Muscle of leg (tissue), 11 donors: ENCODE results near the gene ATAD3C. TPM values are rescaled to one million over a fixed set of nuclear protein-coding genes. Genes with fewer than 3 reads are reported as not detected.

ENCODE experiments used
- DNase-seq: peaks from one replicate; pipeline ENCODE4 v3.0.0; 2013
- H3K27ac ChIP-seq: one replicate; pipeline ENCODE4 v1.5.1; 2013; ENCODE audit warnings: mild to moderate bottlenecking, low read length, control low read depth
- H3K27me3 ChIP-seq: one replicate; pipeline ENCODE4 v1.6.1; 2013; ENCODE audit warnings: low read length; ENCODE audit not compliant: control insufficient read depth, insufficient read depth
- H3K36me3 ChIP-seq: one replicate; pipeline ENCODE4 v1.6.1; 2013; ENCODE audit warnings: low read length; ENCODE audit not compliant: control insufficient read depth, insufficient read depth
- H3K4me1 ChIP-seq: one replicate; pipeline ENCODE4 v1.6.1; 2013; ENCODE audit warnings: low read length; ENCODE audit not compliant: control insufficient read depth, insufficient read depth
- H3K4me3 ChIP-seq: one replicate; pipeline ENCODE4 v1.5.1; 2013; ENCODE audit warnings: low read length, control low read depth
- H3K9me3 ChIP-seq: replicated peaks from 2 replicates; pipeline ENCODE4 v1.6.1; 2013; ENCODE audit warnings: low read depth, low read length; ENCODE audit not compliant: control insufficient read depth
- WGBS: methylation state at CpG from one replicate; pipeline ENCODE4 v1.1.5; 2013; ENCODE audit warnings: missing lambda C conversion rate; ENCODE audit not compliant: insufficient coverage; 5-methylcytosine and 5-hydroxymethylcytosine counted together
- polyA plus RNA-seq, 8 donors: library from polyadenylated mRNA; unstranded; fragments of 120-200 nt; gene quantifications; one replicate each; pipeline versions ENCODE4 v1.2.1 to v1.2.3, GENCODE V29; 2013; ENCODE audit warnings: inconsistent platforms in 1 of 8, low replicate concordance in 1 of 8; ENCODE audit not compliant: insufficient read length in 8 of 8, insufficient read depth in 1 of 8
- total RNA-seq: library from RNA; stranded (reverse); fragments of 120-200 nt; gene quantifications from one replicate; pipeline ENCODE4 v1.2.4, GENCODE V29; 2013

The ATAD3C gene
- total and polyA plus RNA-seq, 9 donors = 0.22 to 1.2 (median 0.35) TPM

DNA sequence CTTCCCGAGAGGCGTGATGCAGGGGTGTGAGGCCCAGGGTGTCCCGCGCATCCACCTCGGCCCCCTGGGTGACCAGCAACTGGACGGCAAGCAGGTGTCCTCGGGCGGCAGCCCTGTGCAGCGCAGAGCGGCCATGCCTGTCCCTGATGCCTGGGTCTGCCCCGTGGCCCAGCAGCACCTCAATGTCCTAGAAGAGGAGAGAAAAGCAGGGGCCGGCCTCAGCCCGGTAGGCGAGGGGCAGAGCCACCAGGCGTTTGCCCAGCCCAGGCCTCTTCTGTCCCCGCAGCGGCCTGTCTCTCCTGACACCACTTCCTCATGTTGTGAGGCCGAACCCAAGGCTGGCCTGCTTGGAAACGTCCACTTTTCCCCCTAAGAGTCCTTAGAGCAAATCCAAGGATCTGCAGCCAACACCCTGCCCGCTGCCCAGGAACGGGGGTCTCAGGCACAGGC lies 30.1 kb upstream of the ATAD3C start:
- Histone ChIP-seq H3K4me3 (peak overlapping the region; percentile 52), H3K36me3 (no peaks in the 10 kb centered on the region), H3K9me3 (no peaks in the 10 kb centered on the region), H3K27me3 (no peaks in the 10 kb centered on the region), H3K27ac (peak overlapping the region; percentile 49), H3K4me1 (peaks cover 39% of the 10 kb centered on the region)
- DNase-seq = no peak
- 88% methylated on average over 13 of the region's 21 CpGs for WGBS

- H3K4me3 ChIP-seq = peak overlapping the region; percentile 52
- H3K27me3 ChIP-seq = no peaks in the 10 kb centered on the region
- DNase-seq = peak; percentile 50
- 5% methylated on average over 101 of the region's 112 CpGs for WGBS
- H3K36me3 ChIP-seq = no peaks in the 10 kb centered on the region
- peaks cover 39% of the 10 kb centered on the region for H3K4me1 ChIP-seq
- peak overlapping the region; percentile 70 for H3K27ac ChIP-seq
- H3K9me3 ChIP-seq = no peaks in the 10 kb centered on the region
Observed at GRCh38 chr1:1419813-1420653, 29.5 kb upstream of the ATAD3C start.

DNA sequence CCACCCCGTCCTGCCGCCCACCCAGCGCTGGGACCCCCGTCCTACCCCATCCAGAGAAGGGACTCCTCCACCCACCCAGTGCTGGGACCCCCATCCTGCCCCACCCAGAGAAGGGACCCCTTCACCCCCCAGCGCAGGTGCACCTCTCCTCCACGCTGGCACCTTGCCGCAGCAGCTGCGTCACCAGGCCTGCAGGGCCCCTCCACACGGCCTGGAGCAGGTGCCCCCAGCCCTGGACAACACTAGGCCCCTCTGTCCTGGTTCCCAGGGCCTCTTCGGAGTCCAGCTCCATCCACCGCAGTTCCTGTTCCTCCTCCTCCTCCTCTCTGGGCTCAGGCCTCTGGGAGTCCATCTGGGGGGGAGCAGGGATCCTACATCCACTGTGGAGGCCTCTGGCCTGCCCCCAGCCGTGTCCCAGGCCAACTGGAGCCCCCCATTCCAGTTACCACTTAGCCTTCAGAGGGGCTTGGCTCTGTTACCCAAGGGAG lies 28.8 kb upstream of the ATAD3C start:
- no peak for DNase-seq
- Histone ChIP-seq H3K27me3 (no peaks in the 10 kb centered on the region), H3K4me3 (peak overlapping the region; percentile 36), H3K4me1 (peaks cover 41% of the 10 kb centered on the region), H3K27ac (peak overlapping the region; percentile 70), H3K36me3 (no peaks in the 10 kb centered on the region), H3K9me3 (no peaks in the 10 kb centered on the region)
- 45% methylated on average over 12 of the region's 12 CpGs for WGBS

DNA sequence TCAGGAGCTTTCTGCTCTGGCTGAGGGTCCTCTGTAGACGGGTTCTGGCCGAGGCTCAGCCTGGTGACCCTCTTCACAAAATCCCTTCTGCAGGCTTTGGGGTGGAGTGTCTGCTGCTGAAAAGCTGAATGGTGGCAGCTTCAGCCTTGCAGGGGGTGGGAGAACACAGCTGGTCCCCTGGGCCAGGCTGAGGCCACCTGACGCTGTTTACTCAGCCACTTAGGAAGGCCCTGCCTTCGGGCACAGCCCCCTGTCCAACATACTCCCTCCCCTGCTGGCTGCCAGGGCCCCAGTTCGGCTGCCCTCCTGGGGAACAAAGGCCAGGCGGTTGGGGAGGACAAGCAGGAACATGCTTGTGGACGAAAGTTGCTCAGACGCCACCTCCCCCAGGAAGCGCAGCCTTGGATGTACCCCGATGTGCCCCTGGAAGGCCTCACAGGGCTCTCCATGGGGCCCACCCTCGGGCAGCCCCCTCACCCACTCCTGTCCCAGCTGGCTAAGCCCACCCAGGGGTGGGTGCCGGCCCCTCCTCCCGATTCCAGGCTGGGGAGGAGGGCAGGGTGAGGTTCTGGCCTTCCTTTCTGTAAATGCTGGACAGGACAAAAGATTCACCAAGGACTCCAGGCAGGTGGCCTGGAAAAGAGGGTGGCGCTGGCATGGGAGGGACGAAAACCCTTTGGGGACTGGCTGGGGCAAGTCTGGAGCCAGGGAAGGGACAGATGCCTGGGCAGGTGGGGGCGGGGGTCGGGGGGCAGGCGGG lies 28.2 kb upstream of the ATAD3C start, which contains the start of gene ANKRD65:
Gene ANKRD65, minus strand, starts transcription at position 130 of the 760 bp plus-strand sequence. CDS start 271 bp downstream, outside the sequence.
- Histone ChIP-seq H3K36me3 (no peaks in the 10 kb centered on the region), H3K27me3 (no peaks in the 10 kb centered on the region), H3K4me3 (peak within 1 kb of the TSS; percentile 36), H3K4me1 (peaks cover 47% of the 10 kb centered on the region), H3K27ac (peak within 1 kb of the TSS; percentile 70), H3K9me3 (no peaks in the 10 kb centered on the region)
- WGBS = 66% methylated on average over 5 of the region's 18 CpGs
- DNase-seq = peak; percentile 48

GRCh38 chr1:1421907-1422464 lies 27.5 kb upstream of the ATAD3C start:
- no peak for DNase-seq
- Histone ChIP-seq H3K27ac (no peak overlapping the region), H3K4me3 (no peak overlapping the region), H3K27me3 (no peaks in the 10 kb centered on the region), H3K4me1 (peaks cover 52% of the 10 kb centered on the region), H3K9me3 (no peaks in the 10 kb centered on the region), H3K36me3 (no peaks in the 10 kb centered on the region)
- WGBS = no CpG with 5 or more reads among the region's 7 CpGs

DNA sequence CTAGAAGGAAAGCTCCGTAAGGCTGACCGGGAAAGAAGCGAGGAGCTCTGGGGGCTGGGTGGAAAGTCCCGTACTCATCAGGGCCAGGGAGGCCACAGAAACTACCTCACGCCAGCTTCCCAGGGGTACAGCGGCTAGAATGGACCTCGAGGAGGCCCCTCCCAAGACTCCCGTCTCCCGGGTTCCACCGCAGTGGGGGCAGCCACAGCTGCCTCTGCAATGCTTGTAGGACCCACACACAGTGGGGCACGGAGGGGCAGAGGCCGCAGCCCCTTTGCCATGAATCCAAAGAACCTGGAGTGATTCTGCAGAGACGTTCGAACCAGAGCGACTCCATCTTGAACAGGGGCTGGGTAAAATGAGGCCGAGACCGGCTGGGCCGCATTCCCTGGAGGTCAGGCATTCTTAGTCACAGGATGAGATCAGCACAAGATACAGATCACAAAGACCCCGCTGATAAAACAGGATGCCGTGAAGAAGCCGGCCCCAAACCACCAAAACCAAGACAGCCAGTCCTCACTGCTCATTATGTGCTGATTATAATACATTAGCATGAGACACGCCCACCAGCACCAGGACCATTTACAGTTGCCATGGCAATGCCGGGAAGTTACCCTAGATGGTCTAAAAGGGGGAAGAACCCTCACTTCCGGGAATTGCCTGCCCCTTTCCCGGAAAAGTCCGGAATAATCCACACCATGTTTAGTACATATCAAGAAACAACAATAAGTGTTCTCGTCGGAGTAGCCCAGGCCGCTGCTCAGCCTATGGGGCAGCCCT lies 26.8 kb upstream of the ATAD3C start:
- H3K27ac ChIP-seq = no peak overlapping the region
- DNase-seq = no peak
- H3K4me3 ChIP-seq = no peak overlapping the region
- H3K9me3 ChIP-seq = no peaks in the 10 kb centered on the region
- H3K27me3 ChIP-seq = no peaks in the 10 kb centered on the region
- WGBS = 61% methylated on average over 20 of the region's 29 CpGs
- H3K4me1 ChIP-seq = peaks cover 52% of the 10 kb centered on the region
- H3K36me3 ChIP-seq = no peaks in the 10 kb centered on the region

DNA sequence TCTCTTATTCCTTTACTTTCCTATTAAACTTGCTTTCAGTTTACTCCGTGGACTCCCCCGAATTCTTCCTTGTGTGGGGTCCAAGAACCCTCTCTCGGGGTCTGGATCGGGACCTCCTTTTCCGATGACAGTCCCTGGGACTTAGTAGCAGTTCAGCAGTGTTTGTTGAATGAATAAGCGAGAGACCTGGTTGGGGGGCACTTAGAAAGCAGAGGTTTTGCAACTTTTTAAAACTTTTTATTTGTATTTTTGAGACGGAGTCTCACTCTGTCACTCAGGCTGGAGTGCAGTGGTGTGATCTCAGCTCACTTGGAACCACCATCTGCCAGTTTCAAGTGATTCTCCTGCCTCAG lies 26.3 kb upstream of the ATAD3C start:
- 74% methylated on average over 3 of the region's 7 CpGs for WGBS
- Histone ChIP-seq H3K4me1 (peaks cover 52% of the 10 kb centered on the region), H3K27ac (no peak overlapping the region), H3K27me3 (no peaks in the 10 kb centered on the region), H3K9me3 (no peaks in the 10 kb centered on the region), H3K4me3 (no peak overlapping the region), H3K36me3 (no peaks in the 10 kb centered on the region)
- DNase-seq = no peak

GRCh38 chr1:1424707-1425106 lies 24.8 kb upstream of the ATAD3C start:
- Histone ChIP-seq H3K4me3 (no peak overlapping the region), H3K4me1 (peaks cover 52% of the 10 kb centered on the region), H3K36me3 (no peaks in the 10 kb centered on the region), H3K27ac (no peak overlapping the region), H3K27me3 (no peaks in the 10 kb centered on the region), H3K9me3 (no peaks in the 10 kb centered on the region)
- 79% methylated on average over 12 of the region's 15 CpGs for WGBS
- DNase-seq = no peak

- no peak for DNase-seq
- Histone ChIP-seq H3K27me3 (no peaks in the 10 kb centered on the region), H3K9me3 (no peaks in the 10 kb centered on the region), H3K4me3 (no peak overlapping the region), H3K27ac (no peak overlapping the region), H3K36me3 (no peaks in the 10 kb centered on the region), H3K4me1 (peaks cover 57% of the 10 kb centered on the region)
- 56% methylated on average over 4 of the region's 12 CpGs for WGBS
Observed at GRCh38 chr1:1425426-1425752, 24.1 kb upstream of the ATAD3C start.
